ENCODE measurements around the gene AIFM2.
A peak's percentile ranks its signal among the peaks of the same experiment; 100 is the strongest.

GRCh38 chr10:70115948-70116682 is 16.5 kb downstream of the AIFM2 start:
- TF ChIP-seq, protein P1, sequence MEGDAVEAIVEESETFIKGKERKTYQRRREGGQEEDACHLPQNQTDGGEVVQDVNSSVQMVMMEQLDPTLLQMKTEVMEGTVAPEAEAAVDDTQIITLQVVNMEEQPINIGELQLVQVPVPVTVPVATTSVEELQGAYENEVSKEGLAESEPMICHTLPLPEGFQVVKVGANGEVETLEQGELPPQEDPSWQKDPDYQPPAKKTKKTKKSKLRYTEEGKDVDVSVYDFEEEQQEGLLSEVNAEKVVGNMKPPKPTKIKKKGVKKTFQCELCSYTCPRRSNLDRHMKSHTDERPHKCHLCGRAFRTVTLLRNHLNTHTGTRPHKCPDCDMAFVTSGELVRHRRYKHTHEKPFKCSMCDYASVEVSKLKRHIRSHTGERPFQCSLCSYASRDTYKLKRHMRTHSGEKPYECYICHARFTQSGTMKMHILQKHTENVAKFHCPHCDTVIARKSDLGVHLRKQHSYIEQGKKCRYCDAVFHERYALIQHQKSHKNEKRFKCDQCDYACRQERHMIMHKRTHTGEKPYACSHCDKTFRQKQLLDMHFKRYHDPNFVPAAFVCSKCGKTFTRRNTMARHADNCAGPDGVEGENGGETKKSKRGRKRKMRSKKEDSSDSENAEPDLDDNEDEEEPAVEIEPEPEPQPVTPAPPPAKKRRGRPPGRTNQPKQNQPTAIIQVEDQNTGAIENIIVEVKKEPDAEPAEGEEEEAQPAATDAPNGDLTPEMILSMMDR (IDR thresholded peaks at IDR 0.05) = peak; percentile 62 to 93 (median 72)
- no peak for TF ChIP-seq POLR2A (IDR thresholded peaks at IDR 0.05)

Data from testis (tissue), 2 donors.